K562 (cell line): ENCODE results near the gene SUMF1. TPM values are rescaled to one million over a fixed set of nuclear protein-coding genes. Genes with fewer than 3 reads are reported as not detected.
A peak's percentile ranks its signal among the peaks of the same experiment; 100 is the strongest.

Experiments
- ATAC-seq: fragments of 200-7000 bp; cut with Tn5 transposase; 3 replicates; pipeline ENCODE4 v1.9.1; 2020; ENCODE audit warnings: moderate library complexity
- BruUV-seq: library from RNA; stranded (reverse); fragments of 400-500 nt; replicated peaks from 2 replicates; lab custom pipeline; 2021; lab: Mats Ljungman, UMichigan
- CTCF ChIA-PET: fragments of 300-600 bp; formaldehyde crosslinking; extraction: SDS; loops from one replicate; lab custom pipeline; 2021; ENCODE audit warnings: low intra/inter-chr PET ratio; lab: Yijun Ruan, JAX
- POLR2A ChIA-PET: fragments of 300-600, 350-650 bp; sonication (Branson Sonifier 250); formaldehyde crosslinking; extraction: SDS; loops from one replicate; lab custom pipeline; 2021; ENCODE audit warnings: antibody characterized with exemption, inconsistent platforms; lab: Yijun Ruan, JAX
- DNase-seq, 4 experiments: peaks; one replicate each; pipeline versions ENCODE4 v3.0.0 to v3.0.0-alpha.2; 2011 to 2018; ENCODE audit warnings: low spot score in 3 of 4, mixed read lengths in 3 of 4; ENCODE audit errors: extremely low read depth in 1 of 4
- FAIRE-seq: peaks from 2 replicates; lab custom pipeline; 2011; peaks lifted over from hg19 to GRCh38; lab: Jason Lieb, UNC
- H2AFZ ChIP-seq: 2 replicates; pipeline ENCODE4 v1.6.0; 2011; ENCODE audit warnings: low read depth, low read length, control low read depth, inconsistent platforms
- H3K27ac ChIP-seq: fragments of 200-600 bp; 3 replicates; pipeline ENCODE4 v1.8.0; 2011; ENCODE audit warnings: low read depth, mild to moderate bottlenecking, control low read depth, inconsistent platforms, low read length, moderate library complexity, mixed read lengths; ENCODE audit errors: extremely low read depth
- H3K27me3 ChIP-seq, 2 experiments: fragments of 300-600 bp in 1 of 2; 2 replicates in 1 of 2; 3 replicates in 1 of 2; pipeline versions ENCODE4 v1.6.0 to v1.8.0; 2011; ENCODE audit warnings: inconsistent platforms in 2 of 2, low read length in 2 of 2, mild to moderate bottlenecking in 1 of 2, mixed read lengths in 1 of 2, moderate library complexity in 1 of 2; ENCODE audit not compliant: control insufficient read depth in 2 of 2, insufficient read depth in 2 of 2
- H3K36me3 ChIP-seq: fragments of 300-600 bp; 3 replicates; pipeline ENCODE4 v1.8.0; 2011; ENCODE audit warnings: mild to moderate bottlenecking, low read length, inconsistent platforms; ENCODE audit not compliant: control insufficient read depth, insufficient read depth
- H3K4me1 ChIP-seq, 2 experiments: fragments of 200-600 bp in 1 of 2; replicated peaks in 1 of 2; 2 replicates in 1 of 2; 3 replicates in 1 of 2; pipeline versions ENCODE4 v1.5.1 to v1.8.0; 2011; ENCODE audit warnings: inconsistent platforms in 2 of 2, low read length in 2 of 2, mild to moderate bottlenecking in 1 of 2, mixed read lengths in 1 of 2, moderate library complexity in 1 of 2; ENCODE audit not compliant: control insufficient read depth in 2 of 2, insufficient read depth in 2 of 2
- H3K4me2 ChIP-seq: 2 replicates; pipeline ENCODE4 v1.6.1; 2011; ENCODE audit warnings: low read length, control low read depth, inconsistent platforms, mixed read lengths; ENCODE audit not compliant: insufficient read depth
- H3K4me3 ChIP-seq: fragments of 200-600 bp; sonication (generic), shearing (Covaris generic); 2 replicates; pipeline ENCODE4 v1.5.1; 2016; ENCODE audit warnings: control low read depth, inconsistent platforms
- H3K79me2 ChIP-seq: fragments of 200-600 bp; 3 replicates; pipeline ENCODE4 v1.8.0; 2011; ENCODE audit warnings: low read length, inconsistent platforms; ENCODE audit not compliant: control insufficient read depth, insufficient read depth
- H3K9ac ChIP-seq, 2 experiments: 2 replicates each; pipeline versions ENCODE4 v1.6.0 to v1.6.1; 2011; ENCODE audit warnings: low read depth in 2 of 2, low read length in 2 of 2, control low read depth in 1 of 2, inconsistent platforms in 1 of 2, mild to moderate bottlenecking in 1 of 2, mixed read lengths in 1 of 2; ENCODE audit not compliant: insufficient read depth in 1 of 2
- H3K9me1 ChIP-seq: one replicate; pipeline ENCODE4 v1.6.0; 2011; ENCODE audit warnings: inconsistent platforms, mild to moderate bottlenecking, low read length, moderate library complexity; ENCODE audit not compliant: control insufficient read depth, insufficient read depth
- H3K9me3 ChIP-seq: replicated peaks from 2 replicates; pipeline ENCODE4 v1.5.1; 2011; ENCODE audit warnings: low read depth, low read length, inconsistent platforms; ENCODE audit not compliant: control insufficient read depth, insufficient read depth
- H4K20me1 ChIP-seq: replicated peaks from 2 replicates; pipeline ENCODE4 v1.6.1; 2011; ENCODE audit warnings: low read length, inconsistent platforms, mixed read lengths; ENCODE audit not compliant: control insufficient read depth, insufficient read depth
- ATF1 ChIP-seq, 2 experiments: fragments of 450-650 bp in 1 of 2; IDR thresholded peaks; 2 replicates each; pipeline ENCODE4 v1.6.1; 2016; ENCODE audit warnings: missing compliant biosample characterization in 1 of 2, missing genetic modification characterization in 1 of 2
- ATF3 ChIP-seq, 2 experiments: fragments of 450-650 bp in 1 of 2; sonication (generic) in 1 of 2; formaldehyde crosslinking in 1 of 2; IDR thresholded peaks in 1 of 2; conservative IDR thresholded peaks in 1 of 2; 2 replicates each; pipeline versions ENCODE4 v1.6.1 to v1.8.1; 2016 to 2023; ENCODE audit warnings: mild to moderate bottlenecking in 2 of 2, moderate library complexity in 2 of 2, inconsistent platforms in 1 of 2, missing genetic modification reagents in 1 of 2
- ATF7 ChIP-seq: fragments of 450-650 bp; IDR thresholded peaks from 2 replicates; pipeline ENCODE4 v1.7.1; 2014; ENCODE audit warnings: mild to moderate bottlenecking, moderate library complexity
- JUND ChIP-seq, 2 experiments: IDR thresholded peaks; 2 replicates in 1 of 2; 3 replicates in 1 of 2; pipeline ENCODE4 v1.6.1; 2011; ENCODE audit warnings: borderline replicate concordance in 2 of 2, low read depth in 2 of 2, low read length in 2 of 2, improper control_type of control experiment in 1 of 2, missing biosample characterization in 1 of 2, missing genetic modification characterization in 1 of 2, missing genetic modification reagents in 1 of 2
- PBX2 ChIP-seq, 2 experiments: IDR thresholded peaks in 1 of 2; conservative IDR thresholded peaks in 1 of 2; 2 replicates each; pipeline ENCODE4 v1.6.1; 2016; ENCODE audit warnings: low read depth in 2 of 2, mild to moderate bottlenecking in 1 of 2, missing compliant biosample characterization in 1 of 2, missing genetic modification characterization in 1 of 2, moderate library complexity in 1 of 2
- WGBS: fragments of 100-300 bp; shearing (Covaris generic); methylation state at CpG from one replicate; pipeline ENCODE4 v1.1.6; 2016; ENCODE audit warnings: low coverage, mixed read lengths; ENCODE audit not compliant: insufficient coverage; ENCODE audit errors: missing lambda C conversion rate; 5-methylcytosine and 5-hydroxymethylcytosine counted together
- in situ Hi-C: fragments of 300-500 bp; cut with MboI; formaldehyde crosslinking; loops from 4 replicates; pipeline ENCODE4 v1.15.0; 2018; ENCODE audit warnings: inconsistent platforms, mixed read lengths
- intact Hi-C: fragments of 100-400 bp; cut with micrococcal nuclease; formaldehyde crosslinking; loops from 2 replicates; pipeline ENCODE4 v1.14.2; 2022
- polyA plus RNA-seq, 8 experiments: library from polyadenylated mRNA; depleted of rRNA in 4 of 8; stranded (reverse) in 5 of 8; unstranded in 3 of 8; fragments of >200 nt; fragmentation: Nextera tagmentation in 2 of 8; fragmentation: Illumina TruSeq in 1 of 8; extraction: Ambion mirVana in 2 of 8; extraction: Trizol in 1 of 8; gene quantifications; 2 replicates each; pipeline versions ENCODE4 v1.2.1 to v1.2.3, GENCODE V29; 2011 to 2014; ENCODE audit warnings: inconsistent platforms in 1 of 8, missing spikeins in 1 of 8
- total RNA-seq, 7 experiments: library from RNA; depleted of rRNA in 6 of 7; stranded (reverse); fragments of >200 nt in 6 of 7; fragmentation: Illumina TruSeq in 2 of 7; extraction: Trizol in 2 of 7; gene quantifications; 2 replicates each; pipeline versions ENCODE4 v1.2.1 to v1.2.3, GENCODE V29; 2011 to 2021; ENCODE audit warnings: low replicate concordance in 1 of 7

Gene SUMF1
- total and polyA plus RNA-seq, 9 of the 15 experiments (the other 6 are each of a cell fraction or from before 2014, with no cell fraction given) = 1.3 to 7.4 (median 4.2) TPM

GRCh38 chr3:4464576-4464975 lies 2.5 kb downstream of the SUMF1 start:
- in situ Hi-C loops = no loop called here
- BruUV-seq = no TSS peak
- no peak overlapping the region for H3K4me3 ChIP-seq

More at GRCh38 chr3:4464576-4464975, 2.5 kb downstream of the SUMF1 start:
- Histone ChIP-seq H3K4me1 (peaks cover 14 to 17% of the 10 kb centered on the region in 2 experiments; a peak in 4 of 5 replicates), H4K20me1 (no peaks in the 10 kb centered on the region), H3K36me3 (no peaks in the 10 kb centered on the region)
- intact Hi-C loops = loop anchor here (10.0 kb wide), 1 partner anchor 110 kb away; no protein-coding TSS in a partner anchor
- 31% methylated on average over 1 of the region's 1 CpG for WGBS
- FAIRE-seq = no peak
- TF ChIP-seq ATF3 (IDR thresholded peaks at IDR 0.05) (peak; percentile 84), ATF3 (CRISPR knock-in tag; conservative IDR thresholded peaks at IDR 0.05) (no peak), ATF1 (CRISPR knock-in tag; IDR thresholded peaks at IDR 0.05) (no peak), ATF1 (tag; IDR thresholded peaks at IDR 0.05) (peak; percentile 45), ATF7 (peak; percentile 83), PBX2 (CRISPR knock-in tag; IDR thresholded peaks at IDR 0.05; ENCODE audit: low read depth) (no peak), PBX2 (tag; conservative IDR thresholded peaks at IDR 0.05; ENCODE audit: low read depth) (no peak), JUND (IDR thresholded peaks at IDR 0.05; ENCODE audit: borderline replicate concordance, low read depth, low read length) (peak; percentile 34; the same call in 1 of the 2 replicates), JUND (tag; IDR thresholded peaks at IDR 0.05; ENCODE audit: borderline replicate concordance, low read depth, low read length) (peak; percentile 33; the same call in 1 of the 3 replicates)
- TF ChIP-seq, all 486 proteins: peak for 4
- ChIA-PET CTCF (no interaction called here), POLR2A (no interaction called here)
- Histone ChIP-seq H3K9me3 (no peaks in the 10 kb centered on the region), H3K9me1 (no peaks in the 10 kb centered on the region), H2AFZ (no peak overlapping the region), H3K9ac (no peak overlapping the region), H3K4me2 (no peak overlapping the region), H3K79me2 (peaks cover 2% of the 10 kb centered on the region; the same call in 1 of the 3 replicates), H3K27me3 (no peaks in the 10 kb centered on the region), H3K27ac (no peak overlapping the region)
- no peak for ATAC-seq
- DNase-seq = no peak
